ENCODE data around the gene GPALPP1.

- TF ChIP-seq CTCF (IDR thresholded peaks at IDR 0.05): no peak
- no peak for TF ChIP-seq POLR2A (IDR thresholded peaks at IDR 0.05)
These were observed 46.9 kb downstream of the GPALPP1 start for GRCh38 chr13:45036206-45036605.

Measured in transverse colon (tissue), 3 donors.